HS-5 (cell line): ENCODE results near the gene CDH20.

Experiments
- DNase-seq: peaks from one replicate; pipeline ENCODE4 v3.0.0-alpha.2; 2012; ENCODE audit warnings: low read depth

The CDH20 gene

GRCh38 chr18:61333271-61333745 is at the start of gene CDH20:
Gene CDH20, plus strand, starts transcription at chr18:61333430.
- no peak for DNase-seq

DNA sequence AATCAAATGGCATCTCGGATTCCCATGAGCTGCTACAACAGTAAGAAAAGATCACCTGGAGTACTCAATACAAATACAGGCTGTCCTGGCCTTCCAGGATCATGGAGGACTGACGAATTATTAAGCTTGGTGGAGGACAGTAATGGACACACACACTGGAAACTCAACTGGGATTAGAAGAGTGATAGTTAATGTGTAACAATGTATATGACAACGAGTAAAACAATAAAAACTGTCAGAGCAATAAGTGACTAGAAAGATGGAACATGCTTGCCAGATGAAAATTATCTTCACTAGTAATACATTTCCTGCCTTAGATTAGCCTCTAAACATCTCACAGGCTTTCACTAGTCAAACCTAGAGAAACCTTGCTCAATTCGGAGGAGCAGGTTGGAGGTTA is 49.2 kb upstream of the CDH20 start:
- no peak for DNase-seq

DNA sequence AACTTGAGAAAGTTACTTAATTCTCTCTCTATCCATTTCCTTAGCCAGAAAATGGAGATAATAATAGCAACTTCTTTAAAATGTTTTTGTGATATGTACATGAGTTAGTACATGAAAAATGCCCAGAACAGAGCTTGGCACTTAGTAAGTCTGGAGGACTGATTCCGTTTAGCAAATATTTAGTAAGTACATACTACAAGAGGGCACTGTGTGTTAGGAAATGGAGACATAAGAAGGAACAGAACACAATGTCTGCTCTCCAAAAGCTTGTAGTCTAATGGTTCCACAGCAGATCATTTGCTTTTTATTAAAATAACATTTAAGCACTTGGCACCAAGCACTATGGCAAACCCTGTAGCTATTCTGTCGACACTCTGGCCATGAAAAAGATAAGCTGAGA is 47.5 kb upstream of the CDH20 start:
- DNase-seq, result no peak

DNA sequence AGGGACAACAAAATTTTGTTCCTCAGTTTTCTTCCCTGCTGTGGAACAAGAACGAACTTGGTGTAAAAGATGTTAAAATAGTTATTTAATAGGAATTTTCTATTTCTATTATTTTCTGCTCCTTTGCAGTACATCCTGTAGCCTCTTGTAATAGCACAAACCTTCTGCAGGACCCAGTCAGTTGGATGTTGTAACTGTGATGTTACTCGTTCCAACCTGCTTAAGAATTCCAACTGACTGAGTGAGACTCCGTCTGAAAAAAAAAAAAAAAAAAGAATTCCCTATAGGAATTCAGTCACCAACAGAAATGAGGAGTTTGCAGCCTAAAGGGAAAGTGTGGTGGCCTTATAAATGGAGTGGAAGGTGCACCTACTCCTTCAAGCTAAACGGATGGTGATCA is 46.4 kb upstream of the CDH20 start:
- no peak for DNase-seq

GRCh38 chr18:61290616-61291015 is 42.6 kb upstream of the CDH20 start:
- DNase-seq, result no peak

GRCh38 chr18:61292280-61293035 is 40.8 kb upstream of the CDH20 start:
- no peak for DNase-seq

DNA sequence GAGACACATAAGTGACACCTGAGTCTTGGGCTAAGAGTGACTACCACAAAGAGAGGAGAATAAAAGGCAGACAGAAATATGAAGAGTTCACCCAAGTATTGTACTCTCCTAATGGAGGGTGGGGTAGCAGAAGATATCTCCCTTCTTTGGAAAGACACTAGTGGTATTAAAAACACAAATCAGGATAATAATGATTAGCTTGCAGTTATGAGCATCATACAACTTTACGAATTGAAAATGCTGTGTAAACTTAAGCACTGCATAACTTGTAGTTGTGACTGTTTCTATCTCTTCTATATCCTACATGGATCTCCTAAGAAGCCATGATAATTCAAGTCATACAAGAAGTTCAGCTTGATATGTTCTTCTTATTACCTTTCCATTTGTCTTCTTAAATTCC is 38.1 kb upstream of the CDH20 start:
- no peak for DNase-seq

GRCh38 chr18:61308004-61308403 is 25.2 kb upstream of the CDH20 start:
- no peak for DNase-seq

DNA sequence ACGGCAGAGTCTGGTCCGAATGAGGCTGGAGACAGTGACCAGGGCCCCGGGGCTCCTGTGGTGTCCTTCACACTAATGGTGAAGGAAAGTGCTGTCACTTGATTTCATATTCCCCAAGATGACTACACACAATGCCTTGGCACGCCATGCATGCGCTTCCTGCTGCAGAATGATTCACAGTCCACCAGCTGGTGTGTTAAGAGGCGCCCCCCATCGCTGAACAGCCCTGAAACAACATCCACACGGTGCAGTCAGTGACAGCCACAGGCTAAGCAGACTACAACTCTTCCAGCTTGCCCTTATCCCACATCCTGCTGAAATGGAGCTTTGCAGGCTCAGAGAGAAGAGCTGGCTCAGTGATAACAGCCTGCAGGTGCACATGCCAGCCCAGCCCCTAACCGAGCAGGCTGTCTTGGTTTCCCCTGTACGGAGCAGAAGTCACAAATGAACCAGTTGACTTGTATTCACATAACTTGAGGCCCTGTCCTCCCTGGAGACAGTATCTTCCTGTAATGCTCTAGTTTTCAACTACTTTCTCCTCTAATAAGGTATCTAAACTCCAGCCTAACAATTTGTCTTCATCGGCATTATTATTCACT is 24.3 kb upstream of the CDH20 start:
- no peak for DNase-seq

GRCh38 chr18:61322265-61322873 is 10.9 kb upstream of the CDH20 start:
- DNase-seq, result no peak

DNA sequence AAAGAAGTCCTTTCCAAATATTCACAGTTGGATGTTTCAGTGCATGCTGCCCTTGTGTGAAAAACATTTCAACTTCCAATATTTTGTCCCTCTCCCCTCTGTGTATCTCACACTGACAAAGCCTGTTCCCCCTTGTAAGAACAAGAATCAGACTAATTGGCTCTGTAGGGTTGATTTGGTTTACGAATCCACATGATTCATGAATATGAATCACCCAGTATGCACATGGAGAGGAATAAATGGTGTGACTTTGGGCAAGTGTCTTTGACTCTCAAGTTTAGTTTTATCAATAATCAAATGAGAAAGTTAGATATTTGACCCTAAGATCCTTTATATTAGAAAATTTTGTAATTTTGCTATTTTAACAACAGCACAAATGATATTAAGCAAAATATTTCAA is 9.3 kb upstream of the CDH20 start:
- no peak for DNase-seq

DNA sequence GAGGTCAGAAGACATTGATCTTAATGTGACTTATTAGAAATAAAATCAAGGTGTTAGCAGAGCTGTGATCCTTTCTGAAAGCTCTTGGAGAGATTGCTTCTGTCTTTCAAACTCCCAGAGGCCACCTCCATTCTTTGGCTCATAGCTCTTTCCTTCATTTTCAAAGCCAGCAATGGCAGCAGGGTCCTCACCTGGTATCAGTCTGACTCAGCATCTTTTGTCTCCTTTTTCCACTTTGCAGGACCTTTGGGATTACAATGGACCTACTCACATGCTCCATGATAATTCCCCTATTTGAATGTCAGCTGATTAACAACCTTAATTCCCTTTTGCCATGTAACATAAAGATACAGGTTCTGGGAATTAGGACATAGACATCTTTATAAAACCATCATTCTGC is 6.8 kb upstream of the CDH20 start:
- no peak for DNase-seq

DNA sequence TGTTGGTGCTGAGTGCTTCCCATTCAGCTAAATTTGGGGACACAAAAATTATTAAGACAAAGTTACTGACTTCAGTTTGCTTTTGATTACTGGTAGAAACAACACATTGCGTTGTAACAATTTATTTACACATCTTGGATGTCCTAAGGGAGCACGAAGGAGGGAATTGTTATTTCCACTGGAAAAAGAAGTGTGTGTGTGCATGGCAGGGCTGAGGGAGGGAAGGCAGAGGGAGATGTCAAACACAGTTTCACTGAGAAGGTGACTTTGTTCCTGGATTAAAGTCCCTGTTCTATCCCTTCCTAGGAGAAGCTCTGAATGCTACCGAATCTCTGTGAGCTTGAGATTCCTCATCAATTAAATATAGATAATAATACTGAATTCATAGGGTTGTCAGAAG is 3.8 kb upstream of the CDH20 start:
- DNase-seq, result no peak

- DNase-seq, result no peak
Measured at GRCh38 chr18:61331051-61331450, 2.2 kb upstream of the CDH20 start.

DNA sequence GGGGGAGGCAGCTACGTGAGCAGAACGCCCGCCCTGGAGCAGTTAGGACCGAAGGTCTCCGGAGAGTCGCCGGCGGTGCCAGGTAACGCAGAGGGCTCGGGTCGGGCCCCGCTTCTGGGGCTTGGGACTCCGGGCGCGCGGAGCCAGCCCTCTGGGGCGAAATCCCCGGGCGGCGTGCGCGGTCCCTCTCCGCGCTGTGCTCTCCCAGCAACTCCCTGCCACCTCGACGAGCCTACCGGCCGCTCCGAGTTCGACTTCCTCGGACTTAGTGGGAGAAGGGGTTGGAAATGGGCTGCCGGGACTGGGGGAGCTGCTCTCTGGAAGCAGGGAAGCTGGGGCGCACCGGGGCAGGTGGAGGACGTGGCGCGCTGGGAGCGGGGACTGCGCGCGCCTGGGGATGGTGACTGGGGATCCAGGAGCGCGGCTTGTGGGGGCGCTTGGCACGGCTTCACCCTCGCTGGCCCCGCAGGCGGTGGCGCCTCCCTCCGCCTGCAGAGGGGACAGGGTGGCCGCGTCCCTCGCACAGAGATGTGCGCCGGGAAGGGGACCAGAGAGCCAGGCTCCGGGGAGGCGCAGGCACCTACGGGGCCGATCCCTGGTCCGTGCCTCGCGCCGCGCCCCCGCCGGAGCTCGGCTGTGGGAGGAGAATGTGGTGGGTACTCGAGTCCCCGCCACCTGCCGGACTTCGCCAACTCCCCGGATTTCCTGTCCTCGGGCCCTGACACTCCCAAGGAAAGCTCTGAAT is 688 bp downstream of the CDH20 start:
- no peak for DNase-seq

- DNase-seq, result no peak
Measured at GRCh38 chr18:61334491-61334850, 1.2 kb downstream of the CDH20 start.

DNA sequence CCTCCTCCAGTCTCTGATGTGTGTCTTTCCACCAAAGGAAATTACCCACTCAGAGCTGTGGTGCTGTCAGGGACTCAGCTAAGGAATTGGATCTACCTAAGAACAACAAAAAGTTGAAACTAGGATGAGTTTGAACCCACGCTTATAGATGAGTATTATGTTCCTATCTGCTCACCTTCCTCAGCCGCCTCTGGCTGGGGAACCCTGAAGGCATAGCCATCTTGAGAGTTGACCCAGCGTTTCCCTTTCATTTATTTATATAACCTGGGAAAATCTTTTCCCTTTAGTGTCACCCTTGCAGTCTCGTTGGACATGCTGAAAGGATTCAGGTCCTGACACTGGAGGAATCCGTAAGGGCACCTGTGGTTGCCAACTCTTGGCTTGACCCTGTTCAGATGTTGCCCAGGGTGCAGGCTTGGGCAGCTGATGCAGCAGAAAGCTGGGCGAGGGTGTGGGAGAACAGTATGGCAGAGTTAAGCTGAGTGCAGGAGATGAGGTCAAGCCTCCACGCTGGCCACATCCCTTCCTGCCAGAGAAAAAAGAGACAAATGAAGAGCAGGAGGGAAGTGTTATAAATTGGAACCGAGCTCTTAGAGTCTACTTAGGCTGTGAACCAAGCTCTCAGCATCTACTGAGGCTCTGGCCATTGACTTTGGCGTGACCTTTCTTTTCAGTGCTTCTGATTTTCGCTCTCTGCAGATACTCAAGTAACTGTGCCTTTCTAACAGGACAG is 1.9 kb downstream of the CDH20 start:
- no peak for DNase-seq

GRCh38 chr18:61335684-61336555 is 2.7 kb downstream of the CDH20 start:
- DNase-seq, result no peak

GRCh38 chr18:61336766-61337165 is 3.5 kb downstream of the CDH20 start:
- DNase-seq, result no peak

DNA sequence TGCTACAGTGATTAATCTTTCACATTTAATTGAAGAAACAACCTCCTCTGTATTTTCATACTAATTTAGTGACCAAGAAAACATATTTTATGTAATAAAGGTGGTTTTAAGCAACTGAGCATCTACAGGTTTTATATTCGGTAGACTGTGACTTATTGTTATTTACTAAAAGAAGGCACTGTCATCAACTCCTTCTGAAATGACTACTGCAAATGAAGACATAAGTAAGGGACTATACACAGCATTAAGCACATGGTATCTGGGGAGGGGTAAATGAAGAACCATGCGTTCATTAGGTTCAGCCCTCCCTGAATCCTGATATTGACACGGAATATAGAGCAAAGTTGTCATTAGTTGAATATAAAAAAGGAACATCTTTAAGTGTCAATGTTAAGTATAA is 4.3 kb downstream of the CDH20 start:
- no peak for DNase-seq

DNA sequence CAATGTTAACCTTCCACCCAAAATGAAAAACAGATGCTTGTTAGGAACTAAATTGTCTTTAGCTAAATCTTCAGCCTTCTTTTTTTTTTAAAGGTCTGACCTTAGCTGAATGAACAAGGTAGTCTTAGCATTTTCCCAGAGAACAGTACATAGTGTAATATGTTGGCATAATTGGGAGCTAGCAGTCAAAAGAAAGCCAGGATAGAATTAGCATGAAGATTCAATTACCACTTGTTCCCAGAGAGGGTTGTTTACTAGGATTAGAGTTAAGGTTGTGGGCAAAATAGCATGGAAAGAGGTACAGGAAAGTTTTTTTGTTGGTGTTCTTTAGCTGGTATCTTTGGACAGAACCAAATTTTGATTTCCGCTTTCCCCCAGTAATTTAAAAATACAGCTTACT is 6.9 kb downstream of the CDH20 start:
- no peak for DNase-seq
